Adrenal gland (tissue), 5 donors: ENCODE data around the gene ARIH2.

Source experiments
- POLR2A ChIP-seq, 2 donors: fragments of 450-650 bp; IDR thresholded peaks; one replicate each; pipeline ENCODE4 v1.6.1; 2017; ENCODE audit warnings: antibody characterized with exemption in 2 of 2, mild to moderate bottlenecking in 2 of 2, moderate library complexity in 1 of 2
- TF ChIP-seq, protein P1 (sequence below), 6 experiments: fragments of 450-650 bp in 4 of 6; fragments of 200-600 bp in 2 of 6; sonication (generic) in 1 of 6; IDR thresholded peaks; 1 replicate in 5 of 6; 2 replicates in 1 of 6; pipeline versions ENCODE4 v1.5.1 to v1.8.0; 2016 to 2021; ENCODE audit warnings: antibody characterized with exemption in 6 of 6, mild to moderate bottlenecking in 2 of 6, moderate library complexity in 1 of 6
- donor health status: DM: no; HTN: no; CAD: no.

GRCh38 chr3:49015072-49015471, 96.4 kb downstream of the ARIH2 start:
- TF ChIP-seq, protein P1, sequence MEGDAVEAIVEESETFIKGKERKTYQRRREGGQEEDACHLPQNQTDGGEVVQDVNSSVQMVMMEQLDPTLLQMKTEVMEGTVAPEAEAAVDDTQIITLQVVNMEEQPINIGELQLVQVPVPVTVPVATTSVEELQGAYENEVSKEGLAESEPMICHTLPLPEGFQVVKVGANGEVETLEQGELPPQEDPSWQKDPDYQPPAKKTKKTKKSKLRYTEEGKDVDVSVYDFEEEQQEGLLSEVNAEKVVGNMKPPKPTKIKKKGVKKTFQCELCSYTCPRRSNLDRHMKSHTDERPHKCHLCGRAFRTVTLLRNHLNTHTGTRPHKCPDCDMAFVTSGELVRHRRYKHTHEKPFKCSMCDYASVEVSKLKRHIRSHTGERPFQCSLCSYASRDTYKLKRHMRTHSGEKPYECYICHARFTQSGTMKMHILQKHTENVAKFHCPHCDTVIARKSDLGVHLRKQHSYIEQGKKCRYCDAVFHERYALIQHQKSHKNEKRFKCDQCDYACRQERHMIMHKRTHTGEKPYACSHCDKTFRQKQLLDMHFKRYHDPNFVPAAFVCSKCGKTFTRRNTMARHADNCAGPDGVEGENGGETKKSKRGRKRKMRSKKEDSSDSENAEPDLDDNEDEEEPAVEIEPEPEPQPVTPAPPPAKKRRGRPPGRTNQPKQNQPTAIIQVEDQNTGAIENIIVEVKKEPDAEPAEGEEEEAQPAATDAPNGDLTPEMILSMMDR (IDR thresholded peaks at IDR 0.05), result no peak
- TF ChIP-seq POLR2A (IDR thresholded peaks at IDR 0.05), result no peak
